Colonic mucosa (tissue), 4 donors: Measurements from ENCODE around the gene MAB21L3. TPM values are rescaled to one million over a fixed set of nuclear protein-coding genes. Genes with fewer than 3 reads are reported as not detected.

Experiments
- DNase-seq: peaks from one replicate; pipeline ENCODE4 v3.0.0-alpha.2; 2020
- H3K27ac ChIP-seq: fragments of 200-600 bp; one replicate; pipeline ENCODE4 v1.8.0; 2021
- H3K27me3 ChIP-seq: fragments of 200-600 bp; one replicate; pipeline ENCODE4 v1.8.0; 2021
- H3K36me3 ChIP-seq: fragments of 200-600 bp; one replicate; pipeline ENCODE4 v1.8.0; 2021
- H3K4me1 ChIP-seq: fragments of 200-600 bp; one replicate; pipeline ENCODE4 v1.8.0; 2021; ENCODE audit warnings: mild to moderate bottlenecking
- H3K4me3 ChIP-seq: fragments of 200-600 bp; one replicate; pipeline ENCODE4 v1.8.0; 2021
- H3K9ac ChIP-seq, 2 donors: one replicate each; pipeline ENCODE4 v1.7.0; 2013; ENCODE audit warnings: control low read depth in 2 of 2, low read depth in 2 of 2, low read length in 2 of 2
- H3K9me3 ChIP-seq: fragments of 200-600 bp; one replicate; pipeline ENCODE4 v1.8.0; 2021
- CTCF ChIP-seq: fragments of 200-600 bp; IDR thresholded peaks from one replicate; pipeline ENCODE4 v1.8.0; 2022; ENCODE audit warnings: antibody characterized with exemption, mild to moderate bottlenecking
- intact Hi-C: fragments of 100-400 bp; cut with DNase I; formaldehyde crosslinking; loops from one replicate; pipeline ENCODE4 v1.14.1; 2022
- total RNA-seq, 2 donors: library from RNA; stranded (reverse); fragmentation: NEBNext Ultra II Directional in 1 of 2; extraction: Animal tissue kit (Norgen Biotek cat#: 25700) in 1 of 2; gene quantifications; one replicate each; pipeline ENCODE4 v1.2.1, GENCODE V29; 2021
- donor health status: healthy.
- donor health status: DM: no; HTN: no; CAD: no.
- donor health status: DM: no; HTN: no; CAD: no.

The MAB21L3 gene
- total RNA-seq, 2 donors from 2014 or later, result 3.9 to 4.5 TPM

GRCh38 chr1:116178837-116179236 is 67.6 kb downstream of the MAB21L3 start:
- Histone ChIP-seq H3K36me3 (no peaks in the 10 kb centered on the region), H3K4me3 (no peak overlapping the region), H3K4me1 (no peaks in the 10 kb centered on the region), H3K9me3 (no peaks in the 10 kb centered on the region), H3K27ac (peak overlapping the region; percentile 73), H3K9ac (peak overlapping the region in 1 of 2 donors; percentile 51), H3K27me3 (no peaks in the 10 kb centered on the region)
- peak; percentile 91 for DNase-seq
- intact Hi-C loops, result loop anchor here (10.0 kb wide), 1 partner anchor 146 kb away; no protein-coding TSS in a partner anchor
- no peak for TF ChIP-seq CTCF

GRCh38 chr1:116179419-116179818 is 68.2 kb downstream of the MAB21L3 start:
- no peak for TF ChIP-seq CTCF
- no peaks in the 10 kb centered on the region for H3K27me3 ChIP-seq
- intact Hi-C loops, result loop anchor here (10.0 kb wide), 1 partner anchor 145 kb away; no protein-coding TSS in a partner anchor
- H3K36me3 ChIP-seq, result no peaks in the 10 kb centered on the region
- H3K9ac ChIP-seq, result peak overlapping the region in 1 of 2 donors; percentile 51
- no peak overlapping the region for H3K4me3 ChIP-seq
- no peaks in the 10 kb centered on the region for H3K4me1 ChIP-seq
- peak overlapping the region; percentile 73 for H3K27ac ChIP-seq
- no peaks in the 10 kb centered on the region for H3K9me3 ChIP-seq
- peak; percentile 45 for DNase-seq

- peak; percentile 17 for DNase-seq
- H3K27me3 ChIP-seq, result no peaks in the 10 kb centered on the region
- TF ChIP-seq CTCF, result no peak
- no peak overlapping the region for H3K9ac ChIP-seq
- intact Hi-C loops, result loop anchor here (10.0 kb wide), 1 partner anchor 145 kb away; no protein-coding TSS in a partner anchor
- no peak overlapping the region for H3K4me3 ChIP-seq
- H3K27ac ChIP-seq, result peak overlapping the region; percentile 73
- no peaks in the 10 kb centered on the region for H3K36me3 ChIP-seq
- H3K4me1 ChIP-seq, result no peaks in the 10 kb centered on the region
- H3K9me3 ChIP-seq, result no peaks in the 10 kb centered on the region
Measured at GRCh38 chr1:116179964-116180363, 68.8 kb downstream of the MAB21L3 start.

- TF ChIP-seq CTCF, result no peak
- intact Hi-C loops, result no loop called here
- no peak overlapping the region for H3K9ac ChIP-seq
- DNase-seq, result peak; percentile 6
- H3K27me3 ChIP-seq, result no peaks in the 10 kb centered on the region
- no peaks in the 10 kb centered on the region for H3K36me3 ChIP-seq
- H3K27ac ChIP-seq, result no peak overlapping the region
- H3K9me3 ChIP-seq, result no peaks in the 10 kb centered on the region
- no peaks in the 10 kb centered on the region for H3K4me1 ChIP-seq
- H3K4me3 ChIP-seq, result no peak overlapping the region
Measured at GRCh38 chr1:116182019-116182714, 71.0 kb downstream of the MAB21L3 start.

Other genes starting within 250 kb of the MAB21L3 start
- gene SLC22A15, start 134.9 kb upstream of the MAB21L3 start, total RNA-seq, result 1 to 10 TPM; 1.1 to 1.2 TPM